Hematopoietic multipotent progenitor cell (in vitro differentiated cells): ENCODE measurements around the gene MBOAT7. TPM values are rescaled to one million over a fixed set of nuclear protein-coding genes. Genes with fewer than 3 reads are reported as not detected.
"Not testable (repeated sequence)": the region's sequence is repeated elsewhere in the genome, so short reads cannot be mapped to it uniquely, and the experiment has no call there.

Experiments
- DNase-seq, 3 donors: peaks; one replicate each; pipeline ENCODE4 v3.0.0-alpha.2; 2011 to 2015; ENCODE audit warnings: low read depth in 2 of 3, low spot score in 2 of 3
- total RNA-seq: library from RNA; depleted of rRNA; stranded (reverse); fragments of >200 nt; gene quantifications from one replicate; pipeline ENCODE4 v1.2.3, GENCODE V29; 2012

The MBOAT7 gene
- total RNA-seq, 1 donor: 270 TPM

DNA sequence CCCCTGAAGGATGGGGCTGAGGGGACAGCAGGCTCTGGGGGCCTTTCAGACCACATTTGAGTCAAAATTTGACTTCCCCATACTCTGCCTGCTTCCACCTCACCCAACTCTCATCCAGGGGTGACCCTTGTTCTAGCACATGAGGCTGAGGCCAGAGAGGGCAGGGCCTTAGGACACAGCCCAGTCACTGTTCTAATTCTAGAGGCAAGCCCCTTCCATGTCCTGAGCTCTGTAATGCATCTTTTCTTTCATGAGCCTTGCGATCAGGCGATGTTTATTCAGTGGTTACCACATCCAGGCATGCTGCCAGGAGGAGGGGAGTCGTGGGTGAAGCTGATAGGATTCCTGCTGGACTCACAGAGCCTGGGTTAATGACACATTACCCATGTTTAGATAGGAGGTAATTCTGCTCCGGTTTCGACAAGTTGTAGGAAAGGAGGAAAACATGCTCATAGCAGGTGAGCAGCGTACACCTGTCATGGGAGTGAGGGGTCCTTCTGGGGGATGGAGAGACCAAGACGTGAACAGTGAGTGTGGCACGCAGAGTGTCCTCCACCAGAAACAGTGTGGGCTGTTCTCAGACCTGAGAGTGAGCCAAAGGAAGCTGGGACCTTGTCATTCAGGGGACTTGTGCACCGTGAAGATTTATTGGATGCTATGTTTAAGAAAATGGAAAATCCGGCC, 20.6 kb upstream of the MBOAT7 start:
- peak in 2 of 3 donors; percentile 83 to 94 for DNase-seq

GRCh38 chr19:54209058-54209810, 19.9 kb upstream of the MBOAT7 start:
- no peak for DNase-seq

DNA sequence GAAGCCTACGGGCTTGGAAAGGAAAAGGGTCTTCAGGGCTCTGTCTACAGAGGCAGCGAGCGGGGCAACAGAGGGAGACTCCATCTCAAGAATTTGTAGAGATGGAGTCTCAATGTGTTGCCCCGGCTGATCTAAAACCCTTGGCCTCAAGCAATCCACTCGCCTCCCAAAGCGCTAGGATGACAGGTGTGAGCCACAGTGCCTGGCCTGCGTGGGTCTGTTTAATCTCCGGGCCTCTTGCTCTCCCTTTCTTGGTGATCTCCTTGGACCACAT, 19.3 kb upstream of the MBOAT7 start:
- DNase-seq: no peak

DNA sequence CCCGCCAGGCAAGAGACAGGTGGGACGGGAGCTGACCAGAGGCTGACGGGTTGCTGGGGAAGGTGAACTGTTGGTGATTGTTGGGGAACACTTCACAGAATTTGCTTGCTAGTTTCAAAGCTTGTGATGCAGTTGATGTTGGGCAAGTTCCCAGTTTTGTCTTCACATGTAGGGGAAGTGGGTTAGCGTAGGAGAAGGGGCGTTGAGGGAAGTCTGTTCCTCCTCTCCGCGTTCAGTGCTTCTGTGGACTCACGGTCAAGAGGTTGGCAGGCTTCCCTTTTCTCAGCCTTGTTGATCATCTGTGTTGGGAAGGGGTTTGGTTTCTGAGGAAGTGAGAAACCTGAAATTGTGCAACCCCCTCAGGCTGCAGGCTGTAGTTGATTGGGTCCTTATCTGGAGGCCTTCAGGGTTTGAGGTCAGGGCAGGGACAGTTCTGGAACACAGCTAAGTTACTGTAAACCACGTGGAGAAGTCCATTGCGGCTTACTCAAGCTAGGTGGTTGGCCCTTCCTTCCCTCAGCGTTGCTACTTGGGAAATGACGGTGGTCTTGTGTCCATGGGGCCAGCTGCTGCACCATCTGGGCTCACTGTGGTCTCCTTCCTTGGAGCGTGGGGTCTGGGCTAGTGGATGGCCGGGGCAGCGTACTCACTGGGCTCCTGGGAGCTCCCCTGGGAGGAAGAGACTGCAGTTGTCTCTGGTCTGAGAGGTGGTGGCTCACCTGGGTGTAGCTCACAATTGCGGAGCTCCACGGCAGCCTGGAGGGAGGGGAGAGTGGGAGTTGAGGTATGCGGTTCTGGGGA, 18.8 kb upstream of the MBOAT7 start:
- peak in 2 of 3 donors; percentile 98 to 100 for DNase-seq

- no peak for DNase-seq
Observed at GRCh38 chr19:54207676-54207982, 18.2 kb upstream of the MBOAT7 start.

GRCh38 chr19:54207193-54207592, 17.8 kb upstream of the MBOAT7 start:
- DNase-seq: not testable (repeated sequence)

- no peak for DNase-seq
Observed at GRCh38 chr19:54206831-54207177, 17.4 kb upstream of the MBOAT7 start.

DNA sequence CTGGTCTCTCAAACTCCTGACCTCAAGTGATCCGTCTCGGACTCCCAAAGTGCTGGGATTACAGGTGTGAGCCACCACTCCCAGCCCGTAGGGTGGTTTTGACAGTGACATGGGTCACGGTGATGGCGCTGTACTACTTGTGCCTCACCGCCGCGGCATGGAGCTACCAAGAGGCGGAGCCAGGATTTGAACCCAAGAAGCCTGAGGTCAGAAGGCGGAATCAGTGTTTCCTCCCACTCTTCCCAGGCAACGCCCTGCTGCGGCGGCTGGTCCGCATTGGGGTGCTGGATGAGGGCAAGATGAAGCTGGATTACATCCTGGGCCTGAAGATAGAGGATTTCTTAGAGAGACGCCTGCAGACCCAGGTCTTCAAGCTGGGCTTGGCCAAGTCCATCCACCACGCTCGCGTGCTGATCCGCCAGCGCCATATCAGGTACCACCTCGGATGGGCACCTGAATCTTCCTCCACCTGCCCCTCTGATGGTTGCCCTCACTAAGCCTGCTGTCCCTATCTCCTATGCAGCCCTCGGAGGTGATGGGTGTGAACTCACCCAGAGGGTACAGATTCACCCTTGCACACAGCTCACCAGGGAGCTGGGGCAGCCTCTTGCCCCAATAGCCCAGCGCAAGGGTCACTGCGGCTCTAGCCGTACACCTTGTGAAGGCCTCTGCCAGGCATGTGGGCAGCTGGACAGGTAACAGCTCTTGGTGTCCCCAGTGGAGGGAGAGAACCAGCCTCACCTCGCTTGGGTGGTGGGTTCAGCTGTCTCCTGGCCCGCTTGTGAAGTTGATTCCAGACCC, 16.9 kb upstream of the MBOAT7 start:
- no peak for DNase-seq

GRCh38 chr19:54204767-54205468, 15.5 kb upstream of the MBOAT7 start:
- DNase-seq: no peak

GRCh38 chr19:54203151-54203611, 13.8 kb upstream of the MBOAT7 start:
- DNase-seq: no peak

DNA sequence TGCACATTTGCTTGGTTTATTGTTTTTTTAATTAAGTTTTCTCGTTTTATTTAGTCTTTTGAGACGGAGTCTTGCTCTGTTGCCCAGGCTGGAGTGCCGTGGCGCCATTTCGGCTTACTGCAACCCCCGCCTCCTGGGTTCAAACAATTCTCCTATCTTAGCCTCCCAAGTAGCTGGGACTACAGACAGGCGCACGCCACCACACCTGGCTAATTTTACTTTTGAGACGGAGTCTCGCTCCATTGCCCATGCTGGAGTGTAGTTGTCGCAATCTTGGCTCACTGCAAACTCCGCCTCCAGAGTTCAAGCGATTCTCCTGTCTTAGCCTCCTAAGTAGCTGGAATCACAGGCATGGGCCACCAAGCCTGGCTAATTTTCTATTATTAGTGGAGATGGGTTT, 12.6 kb upstream of the MBOAT7 start:
- DNase-seq: no peak

DNA sequence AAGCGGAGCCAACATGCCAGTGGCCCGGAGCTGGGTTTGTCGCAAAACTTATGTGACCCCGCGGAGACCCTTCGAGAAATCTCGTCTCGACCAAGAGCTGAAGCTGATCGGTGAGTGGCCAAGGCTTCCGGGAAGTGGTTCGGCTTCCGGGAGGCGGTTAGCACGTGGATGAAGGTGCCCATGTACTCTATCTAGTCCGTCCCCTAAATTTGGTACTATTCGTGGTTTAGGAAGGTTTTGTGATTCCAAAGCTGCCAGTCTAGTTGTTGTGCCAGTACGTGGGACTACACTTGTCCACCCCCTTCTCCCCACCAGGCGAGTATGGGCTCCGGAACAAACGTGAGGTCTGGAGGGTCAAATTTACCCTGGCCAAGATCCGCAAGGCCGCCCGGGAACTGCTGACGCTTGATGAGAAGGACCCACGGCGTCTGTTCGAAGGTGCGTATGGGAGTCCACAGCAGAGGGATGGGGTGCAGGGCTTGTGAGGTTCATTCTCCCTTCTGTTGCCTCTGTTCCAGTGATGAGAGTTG, 11.9 kb upstream of the MBOAT7 start:
- DNase-seq: no peak

DNA sequence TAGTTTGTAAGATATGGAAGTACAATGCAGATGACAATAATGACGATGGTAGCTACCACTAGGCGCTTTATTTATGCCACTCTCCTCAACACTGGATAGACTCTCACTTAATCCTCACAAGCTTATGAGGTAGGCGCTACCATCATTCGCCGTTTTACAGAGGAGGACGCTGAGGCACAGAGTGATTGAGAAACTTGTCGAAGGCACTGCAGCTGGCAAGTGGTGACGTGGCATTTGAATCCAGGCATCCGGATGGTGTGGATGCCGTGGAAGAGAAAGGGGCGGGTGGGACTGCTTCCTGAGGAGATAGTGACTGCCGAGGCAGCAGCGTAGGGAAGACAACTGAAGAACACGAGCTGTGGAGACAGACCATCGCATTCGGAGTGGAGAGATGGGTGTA, 10.0 kb upstream of the MBOAT7 start:
- no peak for DNase-seq

DNA sequence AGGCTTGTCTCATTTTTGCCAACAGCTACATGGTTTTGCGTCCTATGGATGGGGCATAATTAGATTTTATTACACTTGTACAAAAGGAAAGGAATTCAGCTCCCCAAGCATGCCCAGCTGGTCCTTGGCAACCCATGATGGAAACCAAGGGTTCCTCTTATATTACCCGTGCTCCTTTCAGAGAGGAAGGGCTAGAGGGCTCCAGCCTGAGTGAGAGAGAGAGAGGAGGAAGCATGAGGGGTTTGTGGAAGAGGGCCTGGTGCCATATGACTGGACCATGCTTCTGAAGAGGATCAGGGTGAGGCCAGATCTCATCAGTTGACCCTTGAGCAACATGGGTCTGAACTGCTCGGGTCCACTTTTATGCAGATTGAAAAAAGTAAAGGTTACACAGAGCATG, 7.7 kb upstream of the MBOAT7 start:
- DNase-seq: no peak

DNA sequence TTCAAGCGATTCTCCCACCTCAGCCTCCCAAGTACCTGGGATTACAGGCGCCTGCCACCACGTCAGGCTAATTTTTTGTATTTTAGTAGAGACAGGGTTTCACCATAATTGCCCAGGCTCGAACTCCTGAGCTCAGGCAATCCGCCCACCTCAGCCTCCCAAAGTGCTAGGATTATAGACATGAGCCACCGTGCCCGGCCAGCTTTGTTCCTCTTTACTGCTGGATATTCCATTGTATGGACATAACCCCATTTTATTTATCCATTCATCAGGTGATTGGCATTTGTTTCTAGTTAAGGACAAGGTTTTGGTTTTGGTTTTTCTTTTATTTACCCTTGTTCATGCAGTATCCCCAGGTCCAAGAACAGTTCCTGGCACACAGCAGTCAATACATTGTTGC, 7.2 kb upstream of the MBOAT7 start:
- DNase-seq: no peak

GRCh38 chr19:54194463-54194862, 5.1 kb upstream of the MBOAT7 start:
- not testable (repeated sequence) for DNase-seq

- DNase-seq: no peak
Observed at GRCh38 chr19:54193011-54193410, 3.6 kb upstream of the MBOAT7 start.

DNA sequence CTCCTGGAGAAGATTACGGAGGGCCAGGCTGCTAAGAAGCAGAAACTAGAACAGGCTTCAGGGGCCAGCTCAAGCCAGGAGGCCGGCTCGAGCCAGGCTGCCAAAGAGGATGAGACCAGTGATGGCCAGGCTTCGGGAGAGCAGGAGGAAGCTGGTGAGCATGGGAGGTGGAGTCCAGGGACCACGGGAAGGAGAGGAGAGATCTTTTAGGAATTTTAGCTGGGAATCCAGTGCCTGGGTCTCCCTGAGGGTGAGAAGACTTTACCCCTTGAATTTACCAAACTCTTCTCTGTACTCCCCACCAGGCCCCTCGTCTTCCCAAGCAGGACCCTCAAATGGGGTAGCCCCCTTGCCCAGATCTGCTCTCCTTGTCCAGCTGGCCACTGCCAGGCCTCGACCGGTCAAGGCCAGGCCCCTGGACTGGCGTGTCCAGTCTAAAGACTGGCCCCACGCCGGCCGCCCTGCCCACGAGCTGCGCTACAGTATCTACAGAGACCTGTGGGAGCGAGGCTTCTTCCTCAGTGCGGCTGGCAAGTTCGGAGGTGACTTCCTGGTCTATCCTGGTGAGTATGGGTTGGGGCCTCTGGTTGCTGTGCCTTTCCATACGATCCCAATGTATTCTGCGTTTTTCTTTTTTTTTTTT, 2.6 kb upstream of the MBOAT7 start:
- no peak for DNase-seq

- DNase-seq: peak in 2 of 3 donors; percentile 92
Observed at GRCh38 chr19:54191011-54191810, 1.8 kb upstream of the MBOAT7 start, which contains the start of gene TSEN34. TSS of gene TSEN34 (plus strand) at chr19:54191308. CDS start at chr19:54191365, 57 bp downstream.
